A204.1 (cell line): ENCODE results near the gene DNMT3A.

Experiments
- FAIRE-seq: peaks from 2 replicates; lab custom pipeline; 2012; peaks lifted over from hg19 to GRCh38; lab: Jason Lieb, UNC

The DNMT3A gene

DNA sequence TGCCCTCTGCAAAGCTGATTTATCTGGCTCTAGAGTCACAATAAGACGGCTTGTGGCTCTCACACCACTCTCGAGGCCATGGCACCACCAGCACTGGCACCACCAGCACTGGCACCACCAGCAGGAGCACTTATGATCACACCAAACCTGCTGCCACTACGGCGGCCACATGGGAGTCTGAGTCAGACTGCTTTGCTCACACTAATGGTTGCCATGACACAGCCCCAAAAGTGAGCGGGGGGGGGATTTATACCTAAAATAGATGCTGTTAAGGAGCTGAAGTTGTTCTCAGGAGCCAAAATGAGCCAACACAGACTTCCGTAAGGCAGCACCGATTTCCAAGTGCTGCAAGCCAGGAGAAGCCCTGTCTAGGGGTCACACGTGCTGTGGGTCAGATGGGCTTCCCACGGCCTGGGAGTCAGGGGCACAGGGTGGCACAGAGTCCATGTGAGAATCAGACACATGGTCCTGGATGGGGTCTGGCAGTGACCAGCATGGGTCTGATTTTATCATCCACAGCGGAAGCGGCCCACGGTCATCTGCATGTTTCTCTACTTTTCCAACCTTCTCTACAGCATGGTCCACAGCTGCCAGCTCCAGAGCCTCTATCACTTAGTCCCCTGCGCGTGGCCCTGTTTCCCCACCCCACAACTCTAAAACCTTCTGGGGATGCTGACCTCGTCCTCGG is 16.7 kb downstream of the DNMT3A start:
- no peak for FAIRE-seq

GRCh38 chr2:25324251-25324650 is 17.5 kb downstream of the DNMT3A start:
- no peak for FAIRE-seq

- FAIRE-seq, result no peak
Observed at GRCh38 chr2:25323610-25324189, 18.0 kb downstream of the DNMT3A start.

DNA sequence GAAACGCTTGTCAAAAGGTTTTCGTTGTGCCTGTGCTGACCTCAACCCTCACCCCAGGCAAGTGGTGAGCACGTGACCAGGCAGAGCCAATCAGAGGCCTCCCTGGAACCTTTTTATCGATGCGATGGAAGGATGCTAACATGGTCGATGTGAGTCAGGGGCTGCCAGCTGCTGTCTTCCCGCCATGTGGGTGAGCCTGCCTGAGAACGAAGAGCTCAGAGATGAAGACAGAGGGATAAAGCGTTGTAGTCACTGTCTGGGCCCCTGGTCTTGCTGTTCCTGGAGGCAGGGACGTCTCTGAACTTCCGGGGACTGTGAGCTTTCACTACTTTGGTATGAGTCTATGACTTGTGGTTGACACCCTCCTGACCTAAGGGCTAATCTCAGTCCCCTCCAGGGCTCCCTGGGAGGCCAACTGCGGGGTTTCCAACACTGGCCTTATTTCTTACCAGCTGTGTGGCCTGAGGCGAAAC is 18.6 kb downstream of the DNMT3A start:
- no peak for FAIRE-seq

DNA sequence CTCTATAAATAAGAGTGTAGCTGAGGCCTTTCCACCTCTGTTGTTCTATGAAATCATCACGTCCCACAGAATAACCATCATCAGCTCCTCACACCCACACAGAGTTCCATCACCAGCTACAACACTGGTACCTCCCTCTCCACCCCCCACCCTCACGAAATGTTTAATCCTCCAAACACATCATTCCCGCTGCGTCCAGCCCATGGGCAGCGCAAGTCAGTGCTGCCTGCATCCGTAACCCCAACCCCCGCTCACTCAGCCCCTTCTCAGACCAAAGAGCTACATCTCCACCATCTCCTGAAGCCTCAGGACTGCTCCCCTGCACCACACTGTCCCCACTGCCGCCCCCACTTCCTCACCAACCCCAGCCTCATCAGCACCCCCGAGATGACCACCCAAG is 19.4 kb downstream of the DNMT3A start:
- no peak for FAIRE-seq

- FAIRE-seq, result no peak
Observed at GRCh38 chr2:25320077-25320476, 21.6 kb downstream of the DNMT3A start.

DNA sequence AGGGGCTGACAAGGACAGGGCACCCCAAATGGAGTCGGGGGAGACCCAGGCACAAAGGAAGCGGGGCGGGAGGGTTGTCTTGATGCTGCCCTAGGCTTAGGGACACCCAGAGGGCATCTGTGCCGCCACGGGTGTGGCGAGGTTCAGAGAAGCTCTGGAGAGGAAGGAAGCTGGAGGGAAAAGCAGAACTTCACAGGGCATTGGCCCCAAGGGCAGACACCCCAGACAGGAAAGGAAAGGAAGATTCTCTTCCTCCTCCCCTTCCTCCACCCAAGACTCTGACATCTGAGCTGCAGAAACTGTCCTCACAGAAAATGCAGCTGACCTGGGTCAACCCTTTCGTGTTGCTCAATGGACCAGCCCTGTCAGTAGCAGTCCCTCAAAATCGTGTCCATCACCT is 25.6 kb downstream of the DNMT3A start:
- FAIRE-seq, result no peak

DNA sequence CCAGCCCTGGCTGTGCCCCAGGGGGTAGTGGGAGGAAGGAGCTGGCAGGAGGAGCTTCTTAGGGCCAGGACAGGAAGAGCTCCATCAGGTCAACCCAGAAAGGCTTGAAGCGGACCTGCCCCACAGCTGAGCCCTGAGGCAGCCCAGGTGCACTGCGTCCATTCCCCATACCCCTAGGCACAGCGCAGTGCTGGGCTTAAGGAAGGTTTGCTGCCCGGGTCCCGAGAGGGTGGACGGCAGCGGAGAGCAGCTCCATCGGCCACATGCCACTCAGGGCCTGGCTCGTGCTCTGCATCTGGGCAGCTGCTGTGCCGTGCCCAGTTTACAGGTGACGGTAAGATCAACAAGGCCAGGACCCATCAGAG is 26.4 kb downstream of the DNMT3A start:
- FAIRE-seq, result no peak

- FAIRE-seq, result no peak
Observed at GRCh38 chr2:25314514-25315315, 27.0 kb downstream of the DNMT3A start.

GRCh38 chr2:25313711-25314513 is 27.8 kb downstream of the DNMT3A start:
- no peak for FAIRE-seq

DNA sequence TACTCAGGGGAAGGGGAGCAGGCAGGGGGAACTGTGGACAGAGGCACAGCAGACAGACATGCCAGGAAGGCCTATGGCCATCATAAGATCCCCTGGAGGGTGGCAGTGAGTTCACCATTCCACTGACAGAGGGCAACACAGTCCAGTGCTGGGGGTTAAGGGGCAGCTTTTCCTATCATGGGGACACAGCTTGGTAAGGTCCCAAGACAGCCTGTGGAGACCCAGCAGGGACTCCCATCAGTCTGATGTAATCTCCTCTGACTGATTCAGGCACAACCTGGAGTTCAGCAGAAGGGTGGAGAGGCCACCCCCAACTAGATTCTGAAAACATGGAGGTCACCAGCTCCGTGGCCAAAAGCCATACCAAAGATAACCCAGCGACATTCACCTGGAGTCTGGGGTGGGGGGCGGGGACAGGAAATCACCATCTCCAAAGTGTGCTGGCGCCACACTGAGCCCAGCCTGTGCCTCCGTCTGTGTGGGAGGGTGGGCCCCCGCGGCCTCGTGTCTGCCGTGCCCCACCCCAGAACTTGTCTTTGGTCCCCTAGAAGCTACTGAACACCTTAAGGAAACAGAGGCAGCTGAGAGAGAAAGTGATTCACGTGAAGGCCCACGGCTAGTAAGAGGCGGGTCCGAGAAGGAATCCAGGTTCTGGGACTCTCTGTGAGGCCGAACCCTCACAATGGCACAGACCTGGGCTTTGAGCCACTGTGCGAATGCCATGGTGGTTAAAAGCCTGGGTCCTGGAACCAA is 28.6 kb downstream of the DNMT3A start:
- no peak for FAIRE-seq

- FAIRE-seq, result no peak
Observed at GRCh38 chr2:25311865-25312575, 29.7 kb downstream of the DNMT3A start.

GRCh38 chr2:25310965-25311864 is 30.5 kb downstream of the DNMT3A start:
- no peak for FAIRE-seq

DNA sequence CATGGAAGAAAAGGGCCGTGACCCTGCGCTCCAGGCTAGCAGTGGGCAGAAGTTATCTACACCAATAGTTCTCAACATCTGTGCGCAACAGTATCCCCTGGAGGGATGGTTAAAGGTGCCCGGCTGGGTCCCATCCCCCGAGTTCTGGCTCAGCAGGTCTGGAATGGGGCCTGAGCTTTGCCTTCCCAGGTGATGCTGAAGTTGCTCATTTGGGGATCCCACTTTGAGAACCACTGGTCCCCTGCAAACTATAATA is 31.1 kb downstream of the DNMT3A start:
- no peak for FAIRE-seq

- FAIRE-seq, result no peak
Observed at GRCh38 chr2:25309402-25309801, 32.3 kb downstream of the DNMT3A start.

DNA sequence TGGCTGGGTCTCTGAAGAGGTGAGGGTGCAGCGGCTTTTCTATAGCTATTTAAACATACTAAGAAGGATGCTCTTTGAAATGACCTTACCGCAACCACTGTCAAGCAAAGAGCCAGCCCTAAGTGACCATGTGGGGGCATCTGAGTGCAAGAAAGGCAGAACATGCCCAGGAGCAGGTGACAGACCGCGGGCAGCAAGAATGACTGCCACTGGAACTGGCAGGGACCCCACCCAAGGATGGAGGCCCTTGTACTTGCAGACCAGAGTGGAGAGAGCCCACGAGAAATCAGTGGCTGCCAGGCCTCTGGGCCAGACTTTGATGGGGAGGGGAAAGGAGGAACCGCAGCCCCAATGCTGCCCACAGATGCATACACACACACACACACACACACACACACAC is 33.1 kb downstream of the DNMT3A start:
- FAIRE-seq, result no peak

DNA sequence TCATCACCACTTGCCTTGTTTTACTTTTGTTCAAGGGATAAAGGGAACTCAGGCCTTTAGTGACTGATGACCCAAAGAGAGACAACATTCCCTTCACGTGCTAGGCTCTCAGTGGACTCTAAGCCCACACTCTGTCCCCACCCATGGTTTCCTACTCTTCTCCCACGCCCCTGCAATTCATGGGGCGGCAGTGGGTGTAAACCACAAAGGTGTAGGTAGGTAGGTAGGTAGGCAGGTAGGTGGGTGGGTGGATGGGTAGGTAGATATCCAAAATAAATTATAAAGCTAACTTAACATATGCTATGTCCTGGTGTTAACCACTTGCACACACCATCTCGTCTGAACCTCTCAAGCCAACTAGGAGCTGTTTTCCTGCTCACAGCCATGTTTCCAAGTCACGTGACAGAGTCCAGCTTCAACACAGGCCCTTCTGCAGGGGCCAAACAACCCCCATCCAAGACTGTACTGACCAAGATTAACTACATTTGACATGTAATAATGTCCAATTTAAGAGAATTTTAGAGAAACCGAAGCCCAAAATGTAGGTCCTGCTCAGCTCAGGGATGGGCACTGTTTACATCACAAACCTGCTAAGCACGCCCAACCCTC is 33.7 kb downstream of the DNMT3A start:
- FAIRE-seq, result no peak

- FAIRE-seq, result no peak
Observed at GRCh38 chr2:25306777-25307368, 34.9 kb downstream of the DNMT3A start.

GRCh38 chr2:25305775-25306174 is 36.0 kb downstream of the DNMT3A start:
- FAIRE-seq, result no peak
